GM23248 (cell line): Measurements from ENCODE around the gene ZNF8. TPM values are rescaled to one million over a fixed set of nuclear protein-coding genes. Genes with fewer than 3 reads are reported as not detected.
"Not testable (repeated sequence)": the region's sequence is repeated elsewhere in the genome, so short reads cannot be mapped to it uniquely, and the experiment has no call there.

ENCODE experiments used
- DNase-seq: peaks from one replicate; pipeline ENCODE4 v3.0.0-alpha.2; 2015
- H2AFZ ChIP-seq: fragments of 200-600 bp; sonication (generic); 2 replicates; pipeline ENCODE4 v1.6.1; 2016; ENCODE audit warnings: antibody characterized with exemption
- H3F3A ChIP-seq: fragments of 200-600 bp; sonication (generic); 2 replicates; pipeline ENCODE4 v1.6.1; 2016; ENCODE audit warnings: mild to moderate bottlenecking, antibody characterized with exemption, mixed run types; ENCODE audit not compliant: insufficient read depth
- H3K27ac ChIP-seq: fragments of 200-600 bp; sonication (generic); 2 replicates; pipeline ENCODE4 v1.5.1; 2016; ENCODE audit warnings: mild to moderate bottlenecking
- H3K27me3 ChIP-seq: fragments of 200-600 bp; sonication (generic); replicated peaks from 2 replicates; pipeline ENCODE4 v1.6.1; 2016; ENCODE audit warnings: mild to moderate bottlenecking; ENCODE audit not compliant: insufficient read depth
- H3K36me3 ChIP-seq: fragments of 200-600 bp; sonication (generic); 2 replicates; pipeline ENCODE4 v1.6.1; 2016; ENCODE audit warnings: low read depth, mild to moderate bottlenecking
- H3K4me1 ChIP-seq: fragments of 200-600 bp; sonication (generic); 2 replicates; pipeline ENCODE4 v1.6.1; 2016; ENCODE audit warnings: mild to moderate bottlenecking; ENCODE audit not compliant: insufficient read depth
- H3K4me2 ChIP-seq: fragments of 200-600 bp; sonication (generic); one replicate; pipeline ENCODE4 v1.6.1; 2016; ENCODE audit warnings: mild to moderate bottlenecking; ENCODE audit not compliant: unreplicated experiment
- H3K4me3 ChIP-seq: fragments of 200-600 bp; sonication (generic); 2 replicates; pipeline ENCODE4 v1.5.1; 2016; ENCODE audit warnings: mild to moderate bottlenecking
- H3K79me2 ChIP-seq: fragments of 200-600 bp; sonication (generic); 2 replicates; pipeline ENCODE4 v1.6.1; 2016; ENCODE audit warnings: mild to moderate bottlenecking; ENCODE audit not compliant: insufficient read depth
- H3K9ac ChIP-seq: fragments of 200-600 bp; sonication (generic); 2 replicates; pipeline ENCODE4 v1.6.1; 2016; ENCODE audit warnings: mild to moderate bottlenecking
- H3K9me2 ChIP-seq: fragments of 200-600 bp; sonication (generic); 2 replicates; pipeline ENCODE4 v1.6.1; 2016; ENCODE audit warnings: mixed run types, mild to moderate bottlenecking, moderate library complexity; ENCODE audit not compliant: insufficient read depth
- H3K9me3 ChIP-seq: fragments of 200-600 bp; sonication (generic); one replicate; pipeline ENCODE4 v1.6.1; 2017; ENCODE audit warnings: low read depth
- H4K20me1 ChIP-seq: fragments of 200-600 bp; sonication (generic); 2 replicates; pipeline ENCODE4 v1.6.0; 2016; ENCODE audit not compliant: insufficient read depth
- EZH2 ChIP-seq: fragments of 200-600 bp; sonication (generic); IDR thresholded peaks from 2 replicates; pipeline ENCODE4 v1.6.1; 2018; ENCODE audit warnings: antibody characterized with exemption, mild to moderate bottlenecking; ENCODE audit not compliant: insufficient read depth, poor library complexity, severe bottlenecking
- EZH2phosphoT487 ChIP-seq: fragments of 200-600 bp; sonication (generic); IDR thresholded peaks from 2 replicates; pipeline ENCODE4 v1.6.1; 2018; ENCODE audit warnings: antibody characterized with exemption, moderate library complexity, mild to moderate bottlenecking, low read depth; ENCODE audit not compliant: insufficient read depth
- WGBS, 2 experiments: methylation state at CpG; one replicate each; pipeline ENCODE4 v1.1.6; 2015 to 2017; ENCODE audit warnings: low lambda C conversion rate in 2 of 2, low coverage in 1 of 2; ENCODE audit errors: missing lambda C conversion rate in 2 of 2; 5-methylcytosine and 5-hydroxymethylcytosine counted together
- in situ Hi-C: fragments of 300-500 bp; cut with MboI; formaldehyde crosslinking; loops from 2 replicates; pipeline ENCODE4 v1.15.0; 2020
- polyA plus RNA-seq: library from polyadenylated mRNA; unstranded; fragments of >200 nt; fragmentation: Nextera tagmentation; extraction: Ambion mirVana; gene quantifications from 2 replicates; pipeline ENCODE4 v1.2.1, GENCODE V29; 2016
- total RNA-seq: library from RNA; depleted of rRNA; stranded (reverse); fragments of >200 nt; shearing (Covaris generic); gene quantifications from 2 replicates; pipeline ENCODE4 v1.2.3, GENCODE V29; 2014

Gene ZNF8
- total and polyA plus RNA-seq, 2 experiments from 2014 or later, result 1.1 to 5.7 TPM

DNA sequence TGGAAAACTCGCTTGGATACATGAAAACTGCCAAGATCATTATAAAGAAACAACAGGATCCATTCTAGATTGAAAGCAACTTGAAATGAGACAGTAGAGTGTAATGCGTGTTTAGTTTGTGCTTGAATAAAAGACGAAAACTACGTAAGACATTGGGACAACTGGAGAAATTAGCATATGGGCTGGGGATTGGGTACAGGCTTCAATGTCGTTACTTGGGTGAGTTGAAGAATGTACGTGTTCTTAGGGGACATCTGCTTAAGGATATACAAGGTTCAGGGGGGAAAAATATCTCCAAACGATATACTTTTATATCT lies 26.0 kb downstream of the ZNF8 start:
- H3K4me3 ChIP-seq, result peak overlapping the region; percentile 89
- TF ChIP-seq EZH2 (no peak), EZH2phosphoT487 (no peak)
- peak overlapping the region; percentile 83 for H3K27ac ChIP-seq
- peak overlapping the region; percentile 88 for H3K4me2 ChIP-seq
- peak overlapping the region; percentile 93 for H2AFZ ChIP-seq
- DNase-seq, result no peak
- H3K9me2 ChIP-seq, result no peaks in the 10 kb centered on the region
- 18 to 19% methylated on average over 7 of the region's 7 CpGs for WGBS, 2 experiments
- peaks cover 20% of the 10 kb centered on the region for H3K36me3 ChIP-seq
- no peaks in the 10 kb centered on the region for H3K9me3 ChIP-seq
- 0 out of 2 replicates have a peak, but pooled peaks cover 4% of the 10 kb centered on the region for H3K4me1 ChIP-seq
- H3K79me2 ChIP-seq, result peaks cover 85% of the 10 kb centered on the region
- H4K20me1 ChIP-seq, result no peaks in the 10 kb centered on the region
- H3K27me3 ChIP-seq, result no peaks in the 10 kb centered on the region
- H3K9ac ChIP-seq, result peak overlapping the region; percentile 93
- in situ Hi-C loops, result no loop called here
- H3F3A ChIP-seq, result peaks cover 24% of the 10 kb centered on the region; the same call in 1 of the 2 replicates

DNA sequence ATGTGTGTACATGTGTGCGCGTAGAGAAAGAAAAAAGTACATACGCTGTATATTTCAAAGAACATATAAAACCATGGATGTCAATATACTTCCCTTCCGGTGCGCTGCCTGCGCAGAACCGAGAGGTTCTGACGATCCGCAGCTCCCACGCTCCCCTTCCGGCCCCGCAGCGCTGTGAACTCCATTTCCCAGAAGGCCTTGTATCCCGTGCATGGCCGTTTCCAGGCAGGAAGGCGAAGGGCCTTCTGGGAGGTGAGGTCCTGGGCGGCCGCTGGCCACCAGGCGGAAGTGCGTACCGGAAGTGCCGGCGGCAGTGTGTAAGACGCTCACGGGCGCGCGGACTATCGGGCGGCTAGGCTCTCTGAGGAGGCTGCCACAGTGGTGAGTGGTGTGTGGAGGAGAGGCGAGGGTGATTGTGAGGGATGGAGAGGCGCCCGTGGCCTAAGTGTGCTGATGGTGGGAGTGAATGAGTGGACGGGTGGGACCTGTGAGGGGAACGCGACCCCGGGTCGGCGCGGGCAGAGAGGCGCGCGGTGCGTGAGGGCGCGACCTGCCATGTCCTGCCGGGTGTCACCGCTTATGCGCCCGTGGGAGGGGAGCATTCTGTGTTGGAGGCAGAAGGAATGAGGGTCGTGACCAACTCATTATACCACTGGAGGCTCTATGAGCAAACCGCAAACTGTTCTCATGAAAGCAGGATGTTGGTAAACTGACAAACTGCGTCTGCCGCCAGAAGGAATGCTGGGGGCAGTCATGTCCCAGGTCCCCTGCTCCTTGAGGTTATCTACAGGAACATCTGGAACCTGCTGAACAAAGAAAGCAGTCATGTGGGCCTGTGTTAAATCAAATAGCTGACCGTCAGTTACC lies 26.5 kb downstream of the ZNF8 start, which contains the start of gene ERVK3-1:
ERVK3-1 (plus strand) TSS at position 313 of the 867 bp plus-strand sequence. CDS start 6,792 bp downstream, outside the sequence.
- peak within 1 kb of the TSS; percentile 89 for H3K4me3 ChIP-seq
- H3F3A ChIP-seq, result peaks cover 24% of the 10 kb centered on the region; the same call in 1 of the 2 replicates
- TF ChIP-seq EZH2, result no peak
- no peak for TF ChIP-seq EZH2phosphoT487
- no peaks in the 10 kb centered on the region for H3K9me2 ChIP-seq
- H3K27ac ChIP-seq, result peak within 1 kb of the TSS; percentile 83
- 0 out of 2 replicates have a peak, but pooled peaks cover 4% of the 10 kb centered on the region for H3K4me1 ChIP-seq
- H3K9me3 ChIP-seq, result no peaks in the 10 kb centered on the region
- peak within 1 kb of the TSS; percentile 88 for H3K4me2 ChIP-seq
- H3K79me2 ChIP-seq, result peaks cover 81% of the 10 kb centered on the region
- DNase-seq, result peak; percentile 99
- H2AFZ ChIP-seq, result peak within 1 kb of the TSS; percentile 93
- WGBS, 2 experiments, result 1% methylated on average over 51 to 55 of the region's 55 CpGs
- no peaks in the 10 kb centered on the region for H4K20me1 ChIP-seq
- peaks cover 20% of the 10 kb centered on the region for H3K36me3 ChIP-seq
- H3K27me3 ChIP-seq, result no peaks in the 10 kb centered on the region
- peak within 1 kb of the TSS; percentile 93 for H3K9ac ChIP-seq
- in situ Hi-C loops, result no loop called here

DNA sequence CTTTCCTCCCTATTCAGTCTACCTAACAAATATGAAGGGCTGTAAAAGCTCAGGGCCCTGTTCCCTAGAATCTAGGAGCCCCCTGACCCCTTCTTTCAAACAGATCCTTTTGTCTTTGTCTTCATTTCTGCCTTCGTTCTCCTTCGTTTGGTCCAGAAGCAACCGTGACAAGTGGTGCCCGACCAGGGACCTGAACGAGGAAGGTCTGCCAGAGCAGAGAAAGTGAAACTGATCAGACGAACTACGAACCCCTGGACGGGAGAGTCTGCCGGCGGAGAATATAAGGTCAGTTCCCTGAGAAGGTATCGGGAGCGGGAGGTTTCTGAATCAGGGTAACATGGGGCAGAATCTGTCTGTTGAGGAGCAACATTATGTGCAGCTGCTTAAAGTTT lies 27.2 kb downstream of the ZNF8 start:
- H3K27ac ChIP-seq, result peak overlapping the region; percentile 83
- TF ChIP-seq EZH2phosphoT487 (no peak), EZH2 (no peak)
- peaks cover 24% of the 10 kb centered on the region; the same call in 1 of the 2 replicates for H3F3A ChIP-seq
- H3K79me2 ChIP-seq, result peaks cover 75% of the 10 kb centered on the region
- peaks cover 20% of the 10 kb centered on the region for H3K36me3 ChIP-seq
- H2AFZ ChIP-seq, result peak overlapping the region; percentile 93
- H4K20me1 ChIP-seq, result no peaks in the 10 kb centered on the region
- H3K4me2 ChIP-seq, result peak overlapping the region; percentile 87
- H3K9me2 ChIP-seq, result no peaks in the 10 kb centered on the region
- H3K9ac ChIP-seq, result peak overlapping the region; percentile 93
- H3K9me3 ChIP-seq, result no peaks in the 10 kb centered on the region
- WGBS, 2 experiments, result 63 to 66% methylated on average over 12 of the region's 12 CpGs
- peak; percentile 22 for DNase-seq
- peak overlapping the region; percentile 89 for H3K4me3 ChIP-seq
- 0 out of 2 replicates have a peak, but pooled peaks cover 4% of the 10 kb centered on the region for H3K4me1 ChIP-seq
- no peaks in the 10 kb centered on the region for H3K27me3 ChIP-seq
- in situ Hi-C loops, result no loop called here

DNA sequence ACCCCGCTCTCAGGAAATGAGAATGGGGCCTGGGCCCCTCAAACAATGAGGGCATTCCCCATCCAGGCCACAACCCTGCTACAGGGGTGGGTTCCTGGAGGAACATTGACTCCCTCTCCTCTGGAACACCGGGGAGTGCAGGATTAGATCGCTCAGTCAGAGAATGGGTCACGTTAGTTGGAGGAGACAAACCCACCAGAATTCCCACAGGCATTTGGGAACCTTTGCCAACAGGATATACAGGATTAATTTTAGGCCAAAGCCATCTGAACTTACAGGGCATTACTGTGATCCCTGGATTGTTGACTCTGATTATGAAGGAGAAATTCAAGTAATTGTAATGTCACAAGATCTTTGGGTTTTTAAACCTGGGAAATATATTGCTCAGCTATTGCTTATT lies 29.0 kb downstream of the ZNF8 start:
- H3K36me3 ChIP-seq, result peaks cover 28% of the 10 kb centered on the region
- H3K9me3 ChIP-seq, result no peaks in the 10 kb centered on the region
- no peak overlapping the region for H3K4me3 ChIP-seq
- no peaks in the 10 kb centered on the region for H3K9me2 ChIP-seq
- no peak for TF ChIP-seq EZH2
- no peak for TF ChIP-seq EZH2phosphoT487
- H4K20me1 ChIP-seq, result no peaks in the 10 kb centered on the region
- H3K4me2 ChIP-seq, result no peak overlapping the region
- no peak overlapping the region for H3K27ac ChIP-seq
- DNase-seq, result no peak
- 0 out of 2 replicates have a peak, but pooled peaks cover 4% of the 10 kb centered on the region for H3K4me1 ChIP-seq
- WGBS, 2 experiments, result 80 to 85% methylated on average over 4 of the region's 4 CpGs
- peaks cover 16% of the 10 kb centered on the region; the same call in 1 of the 2 replicates for H3F3A ChIP-seq
- in situ Hi-C loops, result no loop called here
- no peak overlapping the region for H2AFZ ChIP-seq
- no peak overlapping the region for H3K9ac ChIP-seq
- peaks cover 57% of the 10 kb centered on the region for H3K79me2 ChIP-seq
- no peaks in the 10 kb centered on the region for H3K27me3 ChIP-seq

DNA sequence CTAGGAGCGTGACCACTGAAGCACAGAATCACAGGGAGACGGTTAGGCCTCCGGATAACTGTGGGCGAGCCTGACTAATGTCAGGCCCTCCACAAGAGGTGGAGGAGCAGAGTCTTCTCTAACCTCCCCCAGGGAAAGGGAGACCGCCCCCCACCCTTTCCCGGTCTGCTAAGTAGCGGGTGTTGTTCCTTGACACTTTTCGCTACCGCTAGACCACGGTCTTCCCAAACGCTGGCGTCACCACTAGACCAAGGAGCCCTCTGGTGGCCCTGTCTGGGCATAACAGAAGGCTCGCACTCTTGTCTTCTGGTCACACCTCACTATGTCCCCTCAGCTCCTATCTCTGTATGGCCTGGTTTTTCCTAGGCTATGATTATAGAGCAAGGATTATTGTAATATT lies 31.9 kb downstream of the ZNF8 start:
- H3K4me2 ChIP-seq, H3K4me1 ChIP-seq, H3K9me3 ChIP-seq, H3K27me3 ChIP-seq, H4K20me1 ChIP-seq, H3F3A ChIP-seq, H3K4me3 ChIP-seq, H3K9ac ChIP-seq, H3K27ac ChIP-seq, in situ Hi-C loops, H2AFZ ChIP-seq, H3K9me2 ChIP-seq: not testable (repeated sequence)
- Histone ChIP-seq H3K79me2 (peaks cover 42% of the 10 kb centered on the region), H3K36me3 (peaks cover 36% of the 10 kb centered on the region)
- DNase-seq, result peak; percentile 44
- WGBS, 2 experiments, result 57 to 66% methylated on average over 13 of the region's 13 CpGs
